ENCODE measurements around the gene SUN5. TPM values are rescaled to one million over a fixed set of nuclear protein-coding genes. Genes with fewer than 3 reads are reported as not detected.

SUN5 gene
- total RNA-seq, 1 experiment from 2014 or later = not detected

- Histone ChIP-seq H3K4me3 (ENCODE audit: low read depth in 2 of 2, low read length in 2 of 2) (no peak overlapping the region), H3K27ac (ENCODE audit: low read length) (no peak overlapping the region), H3K36me3 (ENCODE audit: control insufficient read depth, insufficient read depth, low read length) (no peaks in the 10 kb centered on the region), H3K27me3 (ENCODE audit: control insufficient read depth, insufficient read depth, low read length) (no peaks in the 10 kb centered on the region), H3K9me3 (ENCODE audit: control insufficient read depth, insufficient read depth, low read depth, low read length) (no peaks in the 10 kb centered on the region), H3K4me1 (ENCODE audit: control insufficient read depth, insufficient read depth, low read length) (no peaks in the 10 kb centered on the region; the same call in 1 of the 2 replicates)
- TF ChIP-seq TCF7L2 (IDR thresholded peaks at IDR 0.05; ENCODE audit: low read depth, low read length) (no peak), SIN3A (IDR thresholded peaks at IDR 0.05; ENCODE audit: borderline replicate concordance, insufficient read depth, low read depth, low read length) (no peak), CTCF (IDR thresholded peaks at IDR 0.05) (no peak), REST (IDR thresholded peaks at IDR 0.05; ENCODE audit: insufficient read depth in 1 of 2, low read depth in 2 of 2, low read length in 1 of 2) (no peak), POLR2AphosphoS5 (IDR thresholded peaks at IDR 0.05; ENCODE audit: low read depth, low read length) (no peak)
- intact Hi-C loops (cut with micrococcal nuclease; ENCODE audit: unreplicated experiment) = no loop called here
- CTCF ChIA-PET = no interaction called here
- DNase-seq (ENCODE audit: low read depth, low spot score) (no peak), ATAC-seq (no peak)
- POLR2A ChIA-PET = no interaction called here
- in situ Hi-C loops (cut with HindIII; ENCODE audit: low pct_unique_long_range_greater_than_20kb, low sequenced_read_pairs) = no loop called here
- no TSS peak for BruUV-seq (replicated peaks)
Measured at GRCh38 chr20:33024243-33024560, 20.0 kb upstream of the SUN5 start.

GRCh38 chr20:33023439-33024242 is 19.4 kb upstream of the SUN5 start:
- POLR2A ChIA-PET = no interaction called here
- CTCF ChIA-PET = no interaction called here
- DNase-seq (ENCODE audit: low read depth, low spot score) (no peak), ATAC-seq (no peak)
- no TSS peak for BruUV-seq (replicated peaks)
- Histone ChIP-seq H3K27me3 (ENCODE audit: control insufficient read depth, insufficient read depth, low read length) (no peaks in the 10 kb centered on the region), H3K4me3 (ENCODE audit: low read depth in 2 of 2, low read length in 2 of 2) (no peak overlapping the region), H3K9me3 (ENCODE audit: control insufficient read depth, insufficient read depth, low read depth, low read length) (no peaks in the 10 kb centered on the region), H3K36me3 (ENCODE audit: control insufficient read depth, insufficient read depth, low read length) (no peaks in the 10 kb centered on the region), H3K27ac (ENCODE audit: low read length) (no peak overlapping the region), H3K4me1 (ENCODE audit: control insufficient read depth, insufficient read depth, low read length) (no peaks in the 10 kb centered on the region; the same call in 1 of the 2 replicates)
- intact Hi-C loops (cut with micrococcal nuclease; ENCODE audit: unreplicated experiment) = no loop called here
- TF ChIP-seq REST (IDR thresholded peaks at IDR 0.05; ENCODE audit: insufficient read depth in 1 of 2, low read depth in 2 of 2, low read length in 1 of 2) (no peak), SIN3A (IDR thresholded peaks at IDR 0.05; ENCODE audit: borderline replicate concordance, insufficient read depth, low read depth, low read length) (no peak), CTCF (IDR thresholded peaks at IDR 0.05) (no peak), TCF7L2 (IDR thresholded peaks at IDR 0.05; ENCODE audit: low read depth, low read length) (no peak), POLR2AphosphoS5 (IDR thresholded peaks at IDR 0.05; ENCODE audit: low read depth, low read length) (no peak)
- in situ Hi-C loops (cut with HindIII; ENCODE audit: low pct_unique_long_range_greater_than_20kb, low sequenced_read_pairs) = no loop called here

Measured in Panc1 (cell line).